GM19397 (cell line): Measurements from ENCODE around the gene CDH23.

Experiments used
- ATAC-seq: cut with Tn5 transposase; IDR thresholded peaks from one replicate; pipeline ENCODE4 v1.9.1; 2021; ENCODE audit warnings: mild to moderate bottlenecking, moderate library complexity; ENCODE audit not compliant: unreplicated experiment

The CDH23 gene

DNA sequence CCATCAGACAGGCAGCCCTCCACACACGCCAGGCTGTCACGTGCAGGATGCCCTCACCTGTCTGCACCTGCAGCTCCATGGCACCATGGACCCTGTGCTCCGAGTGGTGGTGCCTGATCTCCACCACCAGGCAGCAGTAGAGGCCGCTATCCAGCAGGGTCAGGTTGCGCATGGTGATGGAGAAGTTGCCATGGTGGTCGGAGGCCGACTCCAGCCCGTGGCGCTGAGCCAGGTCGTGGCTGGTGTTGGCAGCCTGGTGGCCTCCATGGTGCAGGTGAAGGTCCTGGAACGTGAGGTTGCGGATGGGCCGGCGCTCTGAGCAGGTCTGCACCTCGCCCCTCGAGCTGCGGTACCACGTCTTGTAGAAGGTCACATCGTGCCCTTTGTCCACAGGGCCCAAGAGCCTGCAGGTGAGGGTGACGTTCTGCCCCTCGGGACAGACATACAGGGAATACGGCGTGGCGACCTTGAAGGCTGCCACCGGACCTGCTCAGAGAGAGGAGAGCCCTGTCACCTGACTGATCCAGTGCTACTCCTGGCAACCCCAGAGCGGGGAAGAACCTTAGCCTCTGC, 364.9 kb downstream of the CDH23 start:
- ATAC-seq = no peak

DNA sequence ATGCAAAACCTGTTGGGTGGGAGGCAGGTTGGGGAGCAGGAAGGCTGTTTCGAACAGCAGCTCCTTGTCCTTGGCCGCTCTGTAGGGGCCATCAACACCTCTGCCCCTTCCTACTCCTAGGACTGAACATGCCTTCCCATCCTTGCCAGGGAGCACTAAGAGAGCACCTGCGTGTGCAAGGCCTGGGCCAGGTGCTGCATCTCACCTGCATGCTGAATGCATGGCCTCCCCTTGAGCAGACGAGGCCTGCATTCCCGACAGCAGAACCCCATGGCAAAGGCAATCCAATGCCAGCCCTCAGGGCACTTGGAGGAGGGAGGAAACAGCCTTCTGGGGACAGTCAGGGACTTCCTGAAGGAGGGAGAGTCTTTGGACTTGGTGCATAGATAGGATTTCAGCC, 365.6 kb downstream of the CDH23 start:
- ATAC-seq = no peak

GRCh38 chr10:71763352-71764127, 366.8 kb downstream of the CDH23 start:
- ATAC-seq = no peak

DNA sequence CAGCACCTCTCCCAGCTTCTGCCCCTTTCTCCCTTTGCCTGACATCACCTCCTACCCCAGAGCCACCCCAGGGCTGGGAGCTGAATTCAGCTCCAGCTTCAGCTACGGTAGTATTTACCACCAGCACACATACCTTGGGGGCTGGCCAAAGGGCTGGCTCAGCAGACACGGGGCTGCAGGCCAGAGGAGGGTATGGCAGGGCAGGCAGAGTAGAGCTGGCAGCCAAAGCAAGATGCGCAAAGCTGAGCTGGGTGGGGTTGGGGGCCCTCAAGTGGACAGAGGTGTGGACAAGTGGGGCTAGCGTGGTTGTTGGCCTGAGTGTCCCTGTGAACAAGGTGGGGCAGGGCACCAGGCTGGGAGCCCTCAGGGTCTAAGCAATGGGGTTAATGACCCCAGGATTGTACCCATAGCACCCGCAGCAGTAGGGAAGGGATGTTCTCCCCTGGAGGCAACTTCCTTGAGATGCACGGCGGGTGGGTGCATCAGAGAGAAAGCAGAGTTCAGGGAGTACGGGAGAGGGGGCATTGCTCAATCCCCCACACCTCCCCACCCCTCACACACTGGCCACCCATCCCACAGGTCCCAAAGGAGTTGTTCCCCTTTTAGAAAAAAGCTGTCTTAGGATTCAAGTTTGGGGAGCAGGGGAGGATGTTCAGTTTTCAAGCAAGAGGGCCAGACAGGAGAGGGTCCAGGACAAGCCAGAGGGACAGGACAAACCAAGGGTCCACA, 368.6 kb downstream of the CDH23 start:
- no peak for ATAC-seq

DNA sequence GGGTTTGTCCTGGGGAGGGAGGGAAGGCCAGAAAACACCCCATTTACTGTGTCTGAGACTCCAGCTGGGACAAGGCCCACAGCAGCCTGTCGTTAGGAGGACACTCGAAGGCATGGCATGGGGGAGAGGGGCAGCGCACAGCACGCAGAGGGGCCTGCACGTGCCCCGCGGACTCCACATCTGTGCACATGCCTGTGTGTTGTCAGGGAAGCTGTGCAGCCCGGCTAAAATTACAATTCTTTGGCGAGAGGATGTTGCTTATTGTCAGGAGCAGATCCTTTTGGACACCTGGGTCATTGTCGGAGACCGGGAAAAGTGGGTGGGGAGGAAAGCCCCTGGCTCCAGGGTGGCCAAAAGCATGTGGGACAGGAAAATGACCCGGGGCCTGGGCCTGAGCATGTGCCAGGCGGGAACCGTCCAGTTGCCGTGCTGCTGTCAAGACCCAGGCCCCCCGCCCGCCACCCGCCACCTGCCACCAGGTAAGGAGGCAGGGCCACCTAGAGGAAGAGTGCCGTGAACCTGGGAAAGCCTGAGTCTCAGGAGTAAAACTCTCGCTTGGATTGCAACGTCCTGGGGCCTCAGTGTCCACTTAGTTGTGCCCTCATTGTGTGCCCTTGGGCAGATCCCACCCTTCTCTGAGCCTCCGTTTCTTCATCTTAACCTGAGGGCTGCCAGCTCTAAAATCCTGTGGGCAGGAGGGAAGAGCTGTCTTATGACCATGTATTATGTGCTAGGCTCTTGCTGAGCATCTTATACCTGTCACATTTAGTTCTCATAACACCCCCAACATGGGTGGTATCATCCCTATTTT, 369.4 kb downstream of the CDH23 start:
- ATAC-seq = no peak

GRCh38 chr10:71766717-71767419, 370.1 kb downstream of the CDH23 start:
- no peak for ATAC-seq

- ATAC-seq = no peak
Measured at GRCh38 chr10:71767420-71768035, 370.8 kb downstream of the CDH23 start.

DNA sequence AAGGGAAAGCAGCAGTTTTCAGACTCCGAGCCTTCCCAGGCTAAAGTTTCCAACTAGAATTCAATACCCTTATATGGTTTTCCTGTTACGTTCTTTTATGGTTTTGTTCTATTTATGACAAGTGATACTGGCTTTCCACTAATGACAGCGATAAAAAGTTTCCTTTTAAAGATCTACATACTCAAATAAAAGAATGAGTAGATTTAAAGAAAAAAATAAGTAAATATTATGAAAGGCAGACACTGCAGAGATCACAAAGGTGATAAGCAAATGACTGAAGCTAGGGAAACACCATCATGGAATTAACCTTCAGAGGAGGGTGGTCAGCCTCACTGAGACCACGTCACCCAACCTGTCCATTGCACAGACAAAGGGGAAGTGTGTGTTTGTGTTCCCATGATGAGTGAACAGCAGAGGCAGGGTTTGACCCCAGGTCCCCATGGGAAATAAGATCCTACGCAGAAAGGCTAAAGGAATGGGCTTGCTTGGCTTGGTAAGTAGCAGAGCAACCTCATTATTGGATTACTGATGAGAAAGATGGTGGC, 372.6 kb downstream of the CDH23 start:
- no peak for ATAC-seq

GRCh38 chr10:71770255-71770654, 373.5 kb downstream of the CDH23 start:
- no peak for ATAC-seq

DNA sequence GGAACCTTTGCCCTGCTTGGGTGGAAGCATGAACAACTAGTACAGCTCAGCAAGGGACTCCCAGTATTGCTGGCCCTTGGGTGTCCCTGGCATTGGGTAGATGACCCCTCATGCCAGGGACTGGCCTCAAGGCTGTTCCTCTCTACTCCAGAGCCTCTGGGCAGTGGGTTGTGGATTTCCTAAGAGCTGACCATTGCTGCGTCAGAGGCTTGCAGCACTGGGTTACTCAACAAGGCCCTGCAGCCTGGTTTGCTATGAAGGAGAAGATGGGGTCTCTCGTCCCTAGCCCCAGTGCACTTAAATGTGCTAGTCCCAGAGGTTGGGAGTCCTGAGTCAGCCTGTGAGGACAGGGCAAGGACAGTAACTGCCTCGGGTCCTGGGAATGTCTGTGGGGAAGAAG, 374.1 kb downstream of the CDH23 start:
- ATAC-seq = no peak

- no peak for ATAC-seq
Measured at GRCh38 chr10:71771204-71771603, 374.5 kb downstream of the CDH23 start.

- no peak for ATAC-seq
Measured at GRCh38 chr10:71771821-71772617, 375.3 kb downstream of the CDH23 start.

- ATAC-seq = no peak
Measured at GRCh38 chr10:71772832-71773220, 376.1 kb downstream of the CDH23 start.

- ATAC-seq = peak; percentile 70
Measured at GRCh38 chr10:71773221-71773971, 376.7 kb downstream of the CDH23 start, which contains the start of gene VSIR. TSS of gene VSIR (minus strand) at chr10:71773520. CDS start at chr10:71773439, 81 bp downstream.

- ATAC-seq = no peak
Measured at GRCh38 chr10:71774916-71775702, 378.4 kb downstream of the CDH23 start.

DNA sequence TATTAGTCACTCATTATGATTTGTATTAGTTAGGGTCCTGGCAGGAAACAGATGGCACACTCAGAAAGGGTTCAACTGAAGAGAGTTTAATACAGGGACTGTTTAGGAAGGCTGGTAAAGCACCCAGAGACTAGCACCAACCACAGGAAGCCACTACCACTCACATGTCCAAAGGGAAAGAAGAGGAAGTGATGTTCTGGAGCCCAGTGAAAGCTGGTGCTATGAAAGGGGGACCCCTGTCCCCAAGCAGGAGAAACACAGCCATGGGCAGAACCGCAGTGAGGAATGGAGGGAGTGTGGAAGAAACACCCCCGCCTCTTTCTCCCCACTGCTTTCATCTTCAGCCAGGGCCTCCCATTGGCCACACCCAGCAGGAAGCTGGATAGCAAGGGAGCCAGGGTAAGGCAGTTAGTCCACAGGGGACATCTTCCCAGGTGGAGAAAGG, 379.8 kb downstream of the CDH23 start:
- no peak for ATAC-seq

- no peak for ATAC-seq
Measured at GRCh38 chr10:71777213-71777985, 380.7 kb downstream of the CDH23 start.
